ENCODE measurements around the gene ADARB2. TPM values are rescaled to one million over a fixed set of nuclear protein-coding genes. Genes with fewer than 3 reads are reported as not detected.

Gene ADARB2
- total RNA-seq, 1 donor from 2014 or later, result 0.11 TPM

- TF ChIP-seq CTCF (IDR thresholded peaks at IDR 0.05; ENCODE audit: borderline replicate concordance), result no peak
- H3K27me3 ChIP-seq (ENCODE audit: low read depth), result peaks cover 34% of the 10 kb centered on the region
- H3K27ac ChIP-seq (replicated peaks), result no peak overlapping the region
- no peaks in the 10 kb centered on the region for H3K4me1 ChIP-seq
- intact Hi-C loops (cut with micrococcal nuclease), result no loop called here
- no peaks in the 10 kb centered on the region for H3K9me3 ChIP-seq (replicated peaks)
- no peak overlapping the region for H3K4me3 ChIP-seq
- no peaks in the 10 kb centered on the region for H3K36me3 ChIP-seq
- DNase-seq, result no peak
Measured at GRCh38 chr10:1508096-1508495, 229.2 kb downstream of the ADARB2 start.

DNA sequence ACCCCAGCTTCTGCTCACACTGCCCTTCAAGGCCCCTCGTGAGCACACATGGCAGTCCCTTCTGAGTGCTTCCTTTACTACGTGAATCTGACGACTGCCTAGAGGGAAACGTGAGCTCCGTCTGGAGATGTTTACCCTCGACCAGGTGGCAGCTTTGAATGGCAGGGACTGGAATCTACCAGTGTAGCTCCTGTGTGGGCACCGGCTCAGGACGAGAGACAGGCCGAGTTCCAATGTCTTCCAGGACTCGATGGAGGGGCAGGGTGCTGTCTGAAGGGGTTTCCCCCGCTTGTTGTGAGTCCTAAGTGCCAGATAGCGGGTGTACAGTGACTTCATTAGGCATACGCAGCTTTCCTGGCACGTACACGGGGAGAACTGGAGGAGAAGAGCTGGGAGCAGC, 229.9 kb downstream of the ADARB2 start:
- Histone ChIP-seq H3K9me3 (replicated peaks) (no peaks in the 10 kb centered on the region), H3K4me1 (no peaks in the 10 kb centered on the region), H3K27me3 (ENCODE audit: low read depth) (peaks cover 31% of the 10 kb centered on the region), H3K27ac (replicated peaks) (no peak overlapping the region), H3K4me3 (no peak overlapping the region), H3K36me3 (no peaks in the 10 kb centered on the region)
- intact Hi-C loops (cut with micrococcal nuclease), result no loop called here
- no peak for TF ChIP-seq CTCF (IDR thresholded peaks at IDR 0.05; ENCODE audit: borderline replicate concordance)
- no peak for DNase-seq

- intact Hi-C loops (cut with micrococcal nuclease), result no loop called here
- Histone ChIP-seq H3K9me3 (replicated peaks) (peaks cover 4% of the 10 kb centered on the region), H3K27ac (replicated peaks) (no peak overlapping the region), H3K4me1 (no peaks in the 10 kb centered on the region), H3K4me3 (no peak overlapping the region), H3K27me3 (ENCODE audit: low read depth) (peaks cover 18% of the 10 kb centered on the region), H3K36me3 (no peaks in the 10 kb centered on the region)
- no peak for DNase-seq
- TF ChIP-seq CTCF (IDR thresholded peaks at IDR 0.05; ENCODE audit: borderline replicate concordance), result no peak
Measured at GRCh38 chr10:1504940-1505339, 232.4 kb downstream of the ADARB2 start.

DNA sequence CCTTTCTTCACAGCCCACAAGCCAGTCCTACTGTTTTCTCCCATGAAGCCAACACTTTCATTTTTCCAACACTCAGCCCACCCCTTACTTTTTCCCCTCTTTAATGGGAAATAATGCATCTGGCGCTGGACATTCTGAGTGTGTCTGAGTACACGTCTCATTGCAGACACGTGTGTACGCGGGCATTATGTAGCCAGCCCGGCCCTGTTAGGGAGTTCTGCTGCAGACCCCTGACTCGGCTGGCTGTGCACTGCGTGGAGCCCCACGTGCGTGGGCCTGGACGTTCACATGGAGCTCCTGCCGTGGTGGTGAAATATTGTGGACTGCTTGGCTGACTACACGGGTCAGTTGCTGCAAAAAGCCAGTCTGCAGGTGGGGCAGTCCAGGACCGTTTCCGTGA, 233.0 kb downstream of the ADARB2 start:
- TF ChIP-seq CTCF (IDR thresholded peaks at IDR 0.05; ENCODE audit: borderline replicate concordance), result no peak
- Histone ChIP-seq H3K27me3 (ENCODE audit: low read depth) (peaks cover 18% of the 10 kb centered on the region), H3K4me1 (no peaks in the 10 kb centered on the region), H3K27ac (replicated peaks) (no peak overlapping the region), H3K9me3 (replicated peaks) (peaks cover 4% of the 10 kb centered on the region), H3K4me3 (no peak overlapping the region), H3K36me3 (no peaks in the 10 kb centered on the region)
- DNase-seq, result no peak
- intact Hi-C loops (cut with micrococcal nuclease), result no loop called here

DNA sequence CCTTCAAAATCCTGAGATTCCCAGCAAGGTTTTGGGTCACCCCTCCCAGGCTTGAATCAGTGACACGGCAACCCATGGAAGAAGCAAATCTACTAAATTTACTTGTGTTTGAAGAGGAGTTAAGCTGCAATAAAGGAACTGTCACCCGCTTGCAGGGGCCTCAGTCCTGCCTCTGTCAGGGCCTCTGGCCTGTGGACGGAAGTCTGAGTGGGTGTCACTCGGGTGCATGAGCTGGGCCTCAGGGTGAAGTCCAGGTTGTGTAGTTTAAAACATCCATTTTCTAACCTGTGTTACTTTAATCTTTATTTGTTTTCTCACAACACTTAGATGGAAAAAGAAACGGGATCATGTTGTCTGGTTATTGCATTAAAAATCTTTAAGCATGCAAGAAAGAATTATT, 234.9 kb downstream of the ADARB2 start:
- Histone ChIP-seq H3K27ac (replicated peaks) (no peak overlapping the region), H3K36me3 (no peaks in the 10 kb centered on the region), H3K4me3 (no peak overlapping the region), H3K9me3 (replicated peaks) (peaks cover 10% of the 10 kb centered on the region), H3K4me1 (no peaks in the 10 kb centered on the region), H3K27me3 (ENCODE audit: low read depth) (peaks cover 14% of the 10 kb centered on the region)
- intact Hi-C loops (cut with micrococcal nuclease), result no loop called here
- no peak for TF ChIP-seq CTCF (IDR thresholded peaks at IDR 0.05; ENCODE audit: borderline replicate concordance)
- no peak for DNase-seq

Measured in left ventricle myocardium inferior (tissue), 1 donor.